AG10803 (cell line): ENCODE results near the gene DLG2.
A peak's percentile ranks its signal among the peaks of the same experiment; 100 is the strongest.

Source experiments
- DNase-seq: peaks from one replicate; pipeline ENCODE4 v3.0.0; 2010; ENCODE audit warnings: low read depth
- H3K4me3 ChIP-seq: 2 replicates; pipeline ENCODE4 v1.5.1; 2011; ENCODE audit warnings: mild to moderate bottlenecking, low read length, control low read depth
- CTCF ChIP-seq: conservative IDR thresholded peaks from 2 replicates; pipeline ENCODE4 v1.5.1; 2011; ENCODE audit warnings: mild to moderate bottlenecking, low read length, control low read depth, inconsistent platforms

Gene DLG2

GRCh38 chr11:83972536-83972935, 1654.6 kb downstream of the DLG2 start:
- no peak for TF ChIP-seq CTCF
- no peak for DNase-seq
- no peak overlapping the region for H3K4me3 ChIP-seq

GRCh38 chr11:83971063-83971462, 1656.1 kb downstream of the DLG2 start:
- DNase-seq: peak; percentile 7
- H3K4me3 ChIP-seq: no peak overlapping the region
- no peak for TF ChIP-seq CTCF

- DNase-seq: no peak
- no peak overlapping the region for H3K4me3 ChIP-seq
- no peak for TF ChIP-seq CTCF
Observed at GRCh38 chr11:83970061-83970671, 1657.0 kb downstream of the DLG2 start.

GRCh38 chr11:83957038-83957900, 1669.9 kb downstream of the DLG2 start:
- TF ChIP-seq CTCF: no peak
- no peak for DNase-seq

GRCh38 chr11:83956119-83956697, 1670.9 kb downstream of the DLG2 start:
- TF ChIP-seq CTCF: no peak
- no peak for DNase-seq
- H3K4me3 ChIP-seq: no peak overlapping the region

More at GRCh38 chr11:83957038-83957900, 1669.9 kb downstream of the DLG2 start:
- no peak overlapping the region for H3K4me3 ChIP-seq

- DNase-seq: no peak
- TF ChIP-seq CTCF: no peak
- no peak overlapping the region for H3K4me3 ChIP-seq
Observed at GRCh38 chr11:83954780-83955179, 1672.4 kb downstream of the DLG2 start.
